Fibroblast of lung (primary cell): Measurements from ENCODE around the gene HGFAC. TPM values are rescaled to one million over a fixed set of nuclear protein-coding genes. Genes with fewer than 3 reads are reported as not detected.

ENCODE experiments used
- DNase-seq, 2 donors: peaks; one replicate each; pipeline versions ENCODE4 v3.0.0 to v3.0.0-alpha.2; 2010; ENCODE audit warnings: low read depth in 2 of 2
- H2AFZ ChIP-seq: 2 replicates; pipeline ENCODE4 v1.5.1; 2012; ENCODE audit warnings: low read length, control low read depth, inconsistent platforms
- H3K27ac ChIP-seq: 2 replicates; pipeline ENCODE4 v1.5.1; 2011; ENCODE audit warnings: low read length, control low read depth; ENCODE audit not compliant: insufficient read depth
- H3K27me3 ChIP-seq: 2 replicates; pipeline ENCODE4 v1.5.1; 2011; ENCODE audit warnings: mild to moderate bottlenecking, low read length; ENCODE audit not compliant: control insufficient read depth, insufficient read depth
- H3K36me3 ChIP-seq: 2 replicates; pipeline ENCODE4 v1.5.1; 2011; ENCODE audit warnings: low read length; ENCODE audit not compliant: control insufficient read depth, insufficient read depth
- H3K4me1 ChIP-seq: 2 replicates; pipeline ENCODE4 v1.5.1; 2011; ENCODE audit warnings: low read length; ENCODE audit not compliant: control insufficient read depth, insufficient read depth; ENCODE audit errors: extremely low read depth
- H3K4me2 ChIP-seq: 2 replicates; pipeline ENCODE4 v1.5.1; 2011; ENCODE audit warnings: low read length, control low read depth; ENCODE audit not compliant: insufficient read depth; ENCODE audit errors: extremely low read depth
- H3K4me3 ChIP-seq, 4 experiments: fragments of 200-600 bp in 1 of 4; sonication (generic) in 1 of 4; replicated peaks in 1 of 4; 2 replicates each; pipeline ENCODE4 v1.5.1; 2011 to 2016; ENCODE audit warnings: low read length in 4 of 4, low read depth in 3 of 4, mild to moderate bottlenecking in 3 of 4, control low read depth in 2 of 4, inconsistent platforms in 1 of 4, mixed read lengths in 1 of 4; ENCODE audit not compliant: insufficient read depth in 1 of 4; ENCODE audit errors: control extremely low read depth in 1 of 4
- H3K79me2 ChIP-seq: 2 replicates; pipeline ENCODE4 v1.5.1; 2012; ENCODE audit warnings: mild to moderate bottlenecking, low read length, inconsistent platforms; ENCODE audit not compliant: control insufficient read depth, insufficient read depth
- H3K9ac ChIP-seq: 2 replicates; pipeline ENCODE4 v1.5.1; 2011; ENCODE audit warnings: mild to moderate bottlenecking, low read length, control low read depth; ENCODE audit not compliant: insufficient read depth
- H3K9me3 ChIP-seq: 2 replicates; pipeline ENCODE4 v1.5.1; 2012; ENCODE audit warnings: low read depth, low read length; ENCODE audit not compliant: control insufficient read depth, insufficient read depth
- H4K20me1 ChIP-seq: 2 replicates; pipeline ENCODE4 v1.5.1; 2011; ENCODE audit warnings: low read length; ENCODE audit not compliant: control insufficient read depth, insufficient read depth; ENCODE audit errors: extremely low read depth
- EZH2 ChIP-seq: IDR thresholded peaks from 2 replicates; pipeline ENCODE4 v1.5.1; 2012; ENCODE audit warnings: low read length, control low read depth, mild to moderate bottlenecking; ENCODE audit errors: missing control alignments
- polyA plus RNA-seq, 2 donors: library from polyadenylated mRNA; depleted of rRNA in 1 of 2; stranded (reverse) in 1 of 2; unstranded in 1 of 2; fragments of >200 nt; gene quantifications; 2 replicates each; pipeline ENCODE4 v1.2.1, GENCODE V29; 2011 to 2012; ENCODE audit warnings: missing spikeins in 1 of 2
- total RNA-seq: library from RNA; depleted of rRNA; stranded (reverse); fragments of >200 nt; gene quantifications from 2 replicates; pipeline ENCODE4 v1.2.1, GENCODE V29; 2014
- TF ChIP-seq, protein P1 (sequence below), 2 donors: IDR thresholded peaks in 1 of 2; conservative IDR thresholded peaks in 1 of 2; 1 replicate in 1 of 2; 2 replicates in 1 of 2; pipeline ENCODE4 v1.5.1; 2011 to 2012; ENCODE audit warnings: low read length in 2 of 2, control low read depth in 1 of 2, inconsistent platforms in 1 of 2, low read depth in 1 of 2, mild to moderate bottlenecking in 1 of 2

Gene HGFAC
- total and polyA plus RNA-seq, 2 donors (not counting 1 experiment from before 2014, with no cell fraction given) = 0.33 TPM; not detected in 1

- DNase-seq = no peak
- TF ChIP-seq, protein P1, sequence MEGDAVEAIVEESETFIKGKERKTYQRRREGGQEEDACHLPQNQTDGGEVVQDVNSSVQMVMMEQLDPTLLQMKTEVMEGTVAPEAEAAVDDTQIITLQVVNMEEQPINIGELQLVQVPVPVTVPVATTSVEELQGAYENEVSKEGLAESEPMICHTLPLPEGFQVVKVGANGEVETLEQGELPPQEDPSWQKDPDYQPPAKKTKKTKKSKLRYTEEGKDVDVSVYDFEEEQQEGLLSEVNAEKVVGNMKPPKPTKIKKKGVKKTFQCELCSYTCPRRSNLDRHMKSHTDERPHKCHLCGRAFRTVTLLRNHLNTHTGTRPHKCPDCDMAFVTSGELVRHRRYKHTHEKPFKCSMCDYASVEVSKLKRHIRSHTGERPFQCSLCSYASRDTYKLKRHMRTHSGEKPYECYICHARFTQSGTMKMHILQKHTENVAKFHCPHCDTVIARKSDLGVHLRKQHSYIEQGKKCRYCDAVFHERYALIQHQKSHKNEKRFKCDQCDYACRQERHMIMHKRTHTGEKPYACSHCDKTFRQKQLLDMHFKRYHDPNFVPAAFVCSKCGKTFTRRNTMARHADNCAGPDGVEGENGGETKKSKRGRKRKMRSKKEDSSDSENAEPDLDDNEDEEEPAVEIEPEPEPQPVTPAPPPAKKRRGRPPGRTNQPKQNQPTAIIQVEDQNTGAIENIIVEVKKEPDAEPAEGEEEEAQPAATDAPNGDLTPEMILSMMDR (conservative IDR thresholded peaks at IDR 0.05 in 1 of 2, IDR thresholded peaks at IDR 0.05 in 1 of 2; ENCODE audit: low read depth in 1 of 2, low read length in 2 of 2) = no peak
- TF ChIP-seq EZH2 = no peak
- no peaks in the 10 kb centered on the region for H3K79me2 ChIP-seq
- H3K4me3 ChIP-seq = no peak overlapping the region
- no peak overlapping the region for H2AFZ ChIP-seq
- H3K27me3 ChIP-seq = peaks cover 26% of the 10 kb centered on the region
- no peaks in the 10 kb centered on the region for H4K20me1 ChIP-seq
- no peak overlapping the region for H3K9ac ChIP-seq
- H3K27ac ChIP-seq = no peak overlapping the region
- no peaks in the 10 kb centered on the region for H3K9me3 ChIP-seq
- no peak overlapping the region for H3K4me2 ChIP-seq
- H3K4me1 ChIP-seq = no peaks in the 10 kb centered on the region
- no peaks in the 10 kb centered on the region for H3K36me3 ChIP-seq
Observed at GRCh38 chr4:3486541-3487540, 45.1 kb downstream of the HGFAC start.

GRCh38 chr4:3487861-3488260, 46.1 kb downstream of the HGFAC start:
- no peaks in the 10 kb centered on the region for H4K20me1 ChIP-seq
- no peaks in the 10 kb centered on the region for H3K79me2 ChIP-seq
- peaks cover 29% of the 10 kb centered on the region for H3K27me3 ChIP-seq
- H3K4me2 ChIP-seq = no peak overlapping the region
- H3K4me1 ChIP-seq = no peaks in the 10 kb centered on the region
- H2AFZ ChIP-seq = no peak overlapping the region
- no peaks in the 10 kb centered on the region for H3K9me3 ChIP-seq
- no peaks in the 10 kb centered on the region for H3K36me3 ChIP-seq
- H3K9ac ChIP-seq = no peak overlapping the region
- H3K4me3 ChIP-seq = no peak overlapping the region
- no peak for TF ChIP-seq EZH2
- TF ChIP-seq, protein P1 (conservative IDR thresholded peaks at IDR 0.05 in 1 of 2, IDR thresholded peaks at IDR 0.05 in 1 of 2; ENCODE audit: low read depth in 1 of 2, low read length in 2 of 2) = no peak
- no peak for DNase-seq
- H3K27ac ChIP-seq = no peak overlapping the region

GRCh38 chr4:3488820-3489219, 47.1 kb downstream of the HGFAC start:
- H3K27me3 ChIP-seq = peaks cover 28% of the 10 kb centered on the region
- H3K36me3 ChIP-seq = no peaks in the 10 kb centered on the region
- H4K20me1 ChIP-seq = no peaks in the 10 kb centered on the region
- H3K27ac ChIP-seq = no peak overlapping the region
- H3K4me2 ChIP-seq = no peak overlapping the region
- no peak overlapping the region for H3K4me3 ChIP-seq
- TF ChIP-seq EZH2 = no peak
- TF ChIP-seq, protein P1 (conservative IDR thresholded peaks at IDR 0.05 in 1 of 2, IDR thresholded peaks at IDR 0.05 in 1 of 2; ENCODE audit: low read depth in 1 of 2, low read length in 2 of 2) = no peak
- DNase-seq = no peak
- no peaks in the 10 kb centered on the region for H3K9me3 ChIP-seq
- no peak overlapping the region for H2AFZ ChIP-seq
- H3K4me1 ChIP-seq = no peaks in the 10 kb centered on the region
- no peaks in the 10 kb centered on the region for H3K79me2 ChIP-seq
- H3K9ac ChIP-seq = no peak overlapping the region
